GM19023 (cell line): ENCODE data around the gene PEAK1.
"Not testable (repeated sequence)": the region's sequence is repeated elsewhere in the genome, so short reads cannot be mapped to it uniquely, and the experiment has no call there.

Experiments used
- ATAC-seq: cut with Tn5 transposase; IDR thresholded peaks from one replicate; pipeline ENCODE4 v1.9.1; 2021; ENCODE audit warnings: mild to moderate bottlenecking, moderate library complexity; ENCODE audit not compliant: unreplicated experiment

PEAK1 gene

GRCh38 chr15:77312523-77312922 lies 107.4 kb downstream of the PEAK1 start:
- ATAC-seq: no peak

- no peak for ATAC-seq
These were observed 108.1 kb downstream of the PEAK1 start for GRCh38 chr15:77311618-77312398.

- ATAC-seq: no peak
These were observed 108.9 kb downstream of the PEAK1 start for GRCh38 chr15:77311020-77311419.

- no peak for ATAC-seq
These were observed 110.5 kb downstream of the PEAK1 start for GRCh38 chr15:77309392-77309791.

- ATAC-seq: no peak
These were observed 114.0 kb downstream of the PEAK1 start for GRCh38 chr15:77305953-77306352.

DNA sequence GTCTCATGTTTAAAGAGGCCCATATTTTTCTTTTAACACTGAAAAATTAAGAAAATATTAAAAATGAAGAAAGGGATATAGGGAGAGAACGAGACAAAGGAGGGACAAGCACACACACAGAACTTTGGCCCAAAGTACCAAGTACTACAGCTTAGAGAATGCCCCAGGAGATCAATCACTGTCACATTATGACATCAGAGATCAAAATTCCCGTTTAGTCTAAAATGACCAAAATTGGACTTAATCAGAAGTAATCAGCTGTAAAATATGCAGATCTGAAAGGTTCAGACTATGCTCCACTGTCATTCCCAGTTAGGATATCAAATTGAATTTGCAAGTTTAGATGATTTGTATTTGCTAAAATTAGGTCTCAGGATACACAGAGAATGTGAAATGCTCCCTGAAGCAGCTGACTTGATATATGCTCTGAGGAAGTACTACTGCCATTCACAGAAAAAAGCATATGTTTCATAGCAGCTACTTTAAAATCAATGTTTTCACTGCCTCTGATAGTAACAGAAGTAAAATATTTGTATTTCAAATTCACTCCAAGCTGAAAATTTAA lies 123.0 kb downstream of the PEAK1 start:
- ATAC-seq: no peak

- no peak for ATAC-seq
These were observed 124.5 kb downstream of the PEAK1 start for GRCh38 chr15:77295446-77295845.

- ATAC-seq: no peak
These were observed 126.8 kb downstream of the PEAK1 start for GRCh38 chr15:77292969-77293558.

DNA sequence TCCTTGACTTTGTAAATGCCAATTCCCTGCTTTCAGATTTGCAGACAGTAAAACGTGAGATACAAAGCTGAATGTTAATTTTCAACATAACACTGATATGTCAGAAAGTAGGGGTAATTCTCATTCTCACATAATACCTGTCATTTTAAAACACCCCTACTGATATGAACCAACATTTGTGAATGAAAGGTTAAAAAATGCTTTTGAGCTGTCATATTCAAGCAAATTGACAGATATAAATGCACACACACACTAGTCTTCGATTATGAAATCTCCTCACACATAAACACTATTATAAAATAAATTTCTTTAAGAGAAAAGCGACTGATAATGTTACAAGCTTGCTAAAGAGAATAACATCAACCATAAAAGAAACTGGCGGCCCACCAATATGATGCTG lies 128.8 kb downstream of the PEAK1 start:
- ATAC-seq: no peak

- no peak for ATAC-seq
These were observed 132.5 kb downstream of the PEAK1 start for GRCh38 chr15:77287385-77287784.

DNA sequence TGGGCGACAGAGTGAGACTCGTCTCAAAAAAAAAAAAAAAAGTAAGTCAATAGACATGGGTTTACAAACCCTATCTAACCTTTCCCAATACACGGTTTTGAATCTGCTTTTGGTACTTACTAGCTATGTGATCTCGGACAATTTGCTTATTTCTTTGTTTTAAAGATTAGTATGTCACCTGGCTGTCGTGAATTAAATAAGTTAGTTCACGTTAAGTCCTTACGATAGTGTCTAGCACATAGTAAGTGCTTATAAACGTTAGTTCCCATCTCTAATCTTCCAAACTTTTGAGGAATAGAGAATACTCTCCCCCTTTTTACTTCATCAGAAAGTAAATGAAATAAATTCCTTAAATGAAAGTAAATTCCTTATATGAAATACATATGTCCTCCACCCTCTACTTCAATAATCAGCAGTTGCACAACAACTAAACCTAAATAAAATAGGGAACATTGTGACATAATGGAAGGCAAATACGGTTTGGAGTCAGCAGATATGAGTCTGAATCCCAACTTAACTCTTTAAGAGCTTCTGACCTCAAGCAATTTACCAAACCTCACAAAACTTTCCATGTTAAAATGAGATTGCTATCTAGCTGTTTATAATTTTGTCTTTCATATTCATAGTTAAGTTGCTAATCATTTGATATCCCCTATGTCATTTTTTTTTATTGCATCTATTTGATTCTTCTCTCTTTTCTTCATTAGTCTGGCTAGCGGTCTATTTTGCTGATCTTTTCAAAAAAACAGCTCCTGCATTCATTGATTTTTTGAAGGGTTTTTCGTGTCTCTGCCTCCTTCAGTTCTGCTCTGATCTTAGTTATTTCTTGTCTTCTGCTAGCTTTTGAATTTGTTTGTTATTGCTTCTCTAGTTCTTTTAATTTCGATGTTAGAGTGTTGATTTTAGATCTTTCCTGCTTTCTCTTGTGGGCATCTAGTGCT lies 134.6 kb downstream of the PEAK1 start:
- ATAC-seq: no peak

DNA sequence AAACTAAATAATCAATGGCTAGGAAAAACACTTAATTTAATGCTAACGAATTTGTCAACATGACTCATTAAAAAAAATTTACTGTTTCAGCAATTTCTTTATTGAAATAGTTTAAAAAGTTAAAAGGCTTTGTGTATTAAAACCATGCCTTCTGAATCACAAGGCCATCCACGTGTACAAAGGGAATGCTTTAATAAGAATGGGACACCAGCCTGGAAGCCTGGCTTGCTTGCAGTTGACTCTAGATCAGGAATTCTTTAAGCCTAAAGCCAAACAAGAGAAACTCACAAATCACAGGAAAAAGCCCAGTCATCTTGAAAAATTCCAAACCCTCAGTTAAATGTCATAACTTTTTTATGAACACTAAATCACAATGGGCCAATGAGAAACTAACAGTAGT lies 137.6 kb downstream of the PEAK1 start:
- no peak for ATAC-seq

DNA sequence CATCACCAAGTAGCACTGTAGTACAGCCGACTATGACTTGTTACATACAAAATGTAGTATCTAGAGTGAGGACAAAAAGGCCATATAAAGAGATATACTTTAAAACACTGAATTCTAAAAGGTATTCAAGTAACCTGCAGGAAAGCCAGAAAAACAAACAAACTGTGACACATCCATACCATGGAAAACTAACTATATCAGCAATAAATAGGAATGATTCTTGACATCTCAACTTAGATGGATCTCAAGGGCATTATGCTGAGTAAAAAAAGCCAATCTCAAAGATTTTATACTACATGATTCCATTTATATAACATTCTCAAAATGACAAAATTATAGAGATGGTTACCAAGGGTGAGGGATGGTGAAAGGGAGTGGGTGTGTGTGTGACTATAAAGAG lies 143.0 kb downstream of the PEAK1 start:
- no peak for ATAC-seq

GRCh38 chr15:77276096-77276495 lies 143.8 kb downstream of the PEAK1 start:
- ATAC-seq: no peak

GRCh38 chr15:77273136-77273535 lies 146.8 kb downstream of the PEAK1 start:
- not testable (repeated sequence) for ATAC-seq

DNA sequence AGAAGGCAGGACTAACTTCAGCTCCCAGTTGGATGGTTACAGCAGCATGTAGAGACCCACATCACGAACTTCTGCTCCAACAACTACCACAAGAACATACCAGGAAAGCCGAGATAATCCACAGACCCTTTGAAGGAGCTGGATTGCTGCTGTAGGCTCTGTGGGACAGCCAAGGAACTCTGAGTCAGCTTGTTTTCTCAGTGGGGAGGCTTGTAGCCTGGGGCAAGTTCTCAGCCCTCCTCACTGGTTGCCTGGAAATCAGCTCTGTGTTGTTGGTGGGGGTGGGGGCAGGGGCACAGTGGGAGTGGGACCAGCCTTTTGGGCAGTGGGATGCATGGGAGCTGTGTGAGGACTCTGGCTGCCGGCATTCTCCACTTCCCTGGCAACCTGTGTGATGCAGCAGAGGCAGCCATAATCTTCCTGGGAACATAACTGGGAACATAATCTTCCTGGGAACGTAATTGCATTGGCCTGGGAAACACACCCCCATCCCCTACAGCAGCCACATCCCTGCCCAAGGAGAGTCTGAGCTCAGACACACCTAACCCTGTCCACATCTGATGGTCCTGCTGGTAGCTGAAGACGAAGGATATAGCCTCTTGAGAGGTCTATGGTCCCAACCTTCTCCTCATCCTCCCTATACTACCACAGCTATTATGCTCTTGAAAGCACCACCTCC lies 153.1 kb downstream of the PEAK1 start:
- ATAC-seq: no peak

GRCh38 chr15:77255385-77255784 lies 164.5 kb downstream of the PEAK1 start:
- no peak for ATAC-seq

DNA sequence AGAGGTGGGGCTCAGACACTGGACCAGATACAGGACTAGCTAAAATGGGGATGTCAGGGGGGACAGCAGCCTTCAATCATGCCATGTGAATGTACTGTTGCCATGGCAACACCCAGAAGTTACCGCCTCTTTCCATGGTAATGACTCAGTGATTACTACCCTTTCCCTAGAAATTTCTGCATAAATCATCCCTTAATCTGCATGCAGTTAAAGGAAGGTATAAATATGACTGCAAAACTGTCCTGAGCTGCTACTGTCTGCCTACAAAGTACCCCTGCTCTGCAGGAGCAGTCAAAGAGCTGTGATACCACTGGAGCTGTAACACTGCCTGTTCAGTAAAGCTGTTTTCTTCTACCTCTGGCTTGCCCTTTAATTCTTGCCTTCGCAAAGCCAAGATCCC lies 168.2 kb downstream of the PEAK1 start:
- ATAC-seq: no peak

GRCh38 chr15:77247116-77247515 lies 172.8 kb downstream of the PEAK1 start:
- ATAC-seq: no peak

DNA sequence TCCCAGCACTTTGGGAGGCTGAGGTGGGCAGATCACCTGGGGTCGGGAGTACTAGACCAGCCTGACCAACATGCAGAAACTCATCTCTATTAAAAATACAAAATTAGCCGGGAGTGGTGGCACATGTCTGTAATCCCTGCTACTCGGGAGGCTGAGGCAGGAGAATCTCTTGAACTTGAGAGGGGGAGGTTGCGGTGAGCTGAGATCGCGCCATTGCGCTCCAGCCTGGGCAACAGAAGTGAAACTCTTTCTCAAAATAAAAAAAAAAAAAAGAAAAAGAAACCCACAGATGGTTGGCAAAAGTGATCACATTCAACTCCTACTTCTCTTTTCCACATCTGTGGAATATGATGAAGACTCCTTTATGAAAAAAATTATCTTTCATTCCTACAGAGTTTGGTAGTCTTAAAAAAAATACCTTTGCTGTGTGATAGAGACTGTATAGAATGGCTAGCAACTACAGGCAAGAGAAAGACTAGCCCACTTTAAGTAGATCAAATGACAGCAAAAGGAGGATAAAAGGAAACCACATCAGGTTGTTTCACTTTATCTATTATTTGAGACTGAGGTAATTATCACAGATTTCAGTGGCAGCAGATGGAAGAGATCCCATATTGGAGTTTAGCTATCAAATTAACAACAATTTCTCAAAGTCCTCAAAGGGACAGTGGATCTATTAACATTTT lies 176.0 kb downstream of the PEAK1 start:
- no peak for ATAC-seq
